ENCODE data around the gene GPR158.

The GPR158 gene

GRCh38 chr10:25604591-25604990 lies 429.8 kb downstream of the GPR158 start:
- no peak for DNase-seq

- DNase-seq, result no peak
These were observed 439.9 kb downstream of the GPR158 start for GRCh38 chr10:25614652-25615051.

GRCh38 chr10:25615926-25616325 lies 441.1 kb downstream of the GPR158 start:
- DNase-seq, result no peak

GRCh38 chr10:25616903-25617592 lies 442.2 kb downstream of the GPR158 start:
- DNase-seq, result no peak

GRCh38 chr10:25627606-25628005 lies 452.8 kb downstream of the GPR158 start:
- no peak for DNase-seq

- no peak for DNase-seq
These were observed 454.5 kb downstream of the GPR158 start for GRCh38 chr10:25629333-25629732.

- DNase-seq, result no peak
These were observed 456.7 kb downstream of the GPR158 start for GRCh38 chr10:25631471-25631870.

- DNase-seq, result no peak
These were observed 458.0 kb downstream of the GPR158 start for GRCh38 chr10:25632802-25633201.

GRCh38 chr10:25633542-25633941 lies 458.7 kb downstream of the GPR158 start:
- DNase-seq, result no peak

GRCh38 chr10:25639646-25640045 lies 464.8 kb downstream of the GPR158 start:
- DNase-seq, result no peak

GRCh38 chr10:25641595-25641994 lies 466.8 kb downstream of the GPR158 start:
- DNase-seq, result no peak

GRCh38 chr10:25642721-25643120 lies 467.9 kb downstream of the GPR158 start:
- DNase-seq, result no peak

GRCh38 chr10:25646371-25646770 lies 471.6 kb downstream of the GPR158 start:
- DNase-seq, result no peak

- DNase-seq, result no peak
These were observed 476.7 kb downstream of the GPR158 start for GRCh38 chr10:25651534-25651933.

All from kidney glomerular epithelial cell (primary cell).